Measurements from ENCODE around the gene HSD11B2.

Gene HSD11B2

DNA sequence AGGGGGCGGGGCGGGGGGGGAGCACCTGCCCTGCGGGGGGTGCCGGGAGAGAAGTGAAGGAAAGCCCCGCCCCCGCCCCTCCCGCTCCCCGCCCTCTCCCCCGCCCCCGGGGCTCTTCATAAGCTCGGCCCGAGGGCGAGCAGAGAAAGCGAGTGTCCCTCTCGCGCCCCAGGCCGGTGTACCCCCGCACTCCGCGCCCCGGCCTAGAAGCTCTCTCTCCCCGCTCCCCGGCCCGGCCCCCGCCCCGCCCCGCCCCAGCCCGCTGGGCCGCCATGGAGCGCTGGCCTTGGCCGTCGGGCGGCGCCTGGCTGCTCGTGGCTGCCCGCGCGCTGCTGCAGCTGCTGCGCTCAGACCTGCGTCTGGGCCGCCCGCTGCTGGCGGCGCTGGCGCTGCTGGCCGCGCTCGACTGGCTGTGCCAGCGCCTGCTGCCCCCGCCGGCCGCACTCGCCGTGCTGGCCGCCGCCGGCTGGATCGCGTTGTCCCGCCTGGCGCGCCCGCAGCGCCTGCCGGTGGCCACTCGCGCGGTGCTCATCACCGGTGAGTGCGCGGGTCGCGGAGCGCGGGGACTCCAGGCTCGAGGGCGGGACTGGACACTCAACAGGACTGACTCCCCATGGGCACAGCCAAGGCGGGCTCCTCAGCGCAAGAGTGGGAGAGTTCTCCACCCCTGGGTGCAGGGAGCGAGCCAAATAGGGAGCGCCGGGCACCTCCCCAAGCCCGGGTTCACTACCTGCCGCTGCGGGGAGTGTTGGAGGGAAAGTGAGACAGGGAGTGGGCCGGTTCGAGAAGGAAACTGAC lies at the start of gene HSD11B2:
Gene HSD11B2, plus strand, starts transcription at position 145 of the 798 bp plus-strand sequence. Its CDS starts 128 bp downstream, at position 273.
- peaks cover 14 to 23% of the 10 kb centered on the region in 2 donors for H3K27me3 ChIP-seq (ENCODE audit: control insufficient read depth in 1 of 2, insufficient read depth in 2 of 2, low read length in 2 of 2)
- no peaks in the 10 kb centered on the region for H3K9me3 ChIP-seq (ENCODE audit: control insufficient read depth in 2 of 2, low read length in 2 of 2)
- peaks cover 20% of the 10 kb centered on the region for H3K4me1 ChIP-seq (ENCODE audit: control insufficient read depth, insufficient read depth, low read length)
- peak within 1 kb of the TSS in 1 of 2 donors; percentile 62 for H3K9ac ChIP-seq (ENCODE audit: low read length in 2 of 2)
- no peaks in the 10 kb centered on the region for H3K36me3 ChIP-seq (ENCODE audit: control insufficient read depth in 2 of 2, insufficient read depth in 2 of 2, low read length in 2 of 2)
- H3K27ac ChIP-seq (ENCODE audit: low read length) = no peak within 1 kb of the TSS
- peak within 1 kb of the TSS; percentile 58 to 76 for H3K4me3 ChIP-seq (ENCODE audit: low read length in 2 of 2)

- H3K4me1 ChIP-seq (ENCODE audit: control insufficient read depth, insufficient read depth, low read length) = no peaks in the 10 kb centered on the region
- no peaks in the 10 kb centered on the region for H3K36me3 ChIP-seq (ENCODE audit: control insufficient read depth in 2 of 2, insufficient read depth in 2 of 2, low read length in 2 of 2)
- H3K27ac ChIP-seq (ENCODE audit: low read length) = no peak overlapping the region
- H3K9me3 ChIP-seq (ENCODE audit: control insufficient read depth in 2 of 2, low read length in 2 of 2) = no peaks in the 10 kb centered on the region
- H3K27me3 ChIP-seq (ENCODE audit: control insufficient read depth in 1 of 2, insufficient read depth in 2 of 2, low read length in 2 of 2) = no peaks in the 10 kb centered on the region
- H3K9ac ChIP-seq (ENCODE audit: low read length in 2 of 2) = no peak overlapping the region
- no peak overlapping the region for H3K4me3 ChIP-seq (ENCODE audit: low read length in 2 of 2)
These were observed 47.6 kb upstream of the HSD11B2 start for GRCh38 chr16:67383284-67383683.

DNA sequence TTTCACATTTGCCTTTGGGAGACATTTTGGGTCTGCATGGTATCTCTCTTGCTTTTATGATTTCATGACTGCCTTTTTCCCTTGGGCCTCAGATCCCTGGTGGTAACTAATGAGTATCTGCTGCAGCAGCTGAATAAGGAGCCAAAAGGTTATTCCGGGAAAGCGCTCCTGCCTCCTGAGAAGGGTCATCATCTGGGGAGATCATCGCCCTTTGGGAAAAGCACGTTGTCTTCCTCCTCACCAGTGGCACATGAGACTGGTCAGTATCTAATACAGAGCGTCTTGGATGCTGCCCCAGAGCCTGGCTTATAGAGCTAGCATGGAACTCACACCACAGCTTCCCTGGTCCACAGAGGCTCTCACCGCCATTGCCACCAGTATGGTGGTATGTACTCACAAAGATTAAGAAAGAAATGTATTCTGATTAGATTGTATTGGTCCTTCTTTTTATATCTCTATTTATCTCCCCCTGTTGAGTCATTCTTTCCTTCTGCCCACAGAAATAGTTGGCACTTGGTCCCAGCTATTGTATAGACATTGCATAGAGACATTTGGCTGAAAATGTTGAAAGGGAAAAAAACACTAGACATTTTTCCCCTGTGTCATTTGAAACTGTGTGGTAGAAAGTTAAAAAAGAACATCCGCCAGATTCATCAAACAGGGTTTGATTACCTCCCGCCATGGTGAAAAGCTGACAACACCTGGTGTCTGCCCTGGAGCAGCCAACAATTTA lies 46.0 kb upstream of the HSD11B2 start:
- Histone ChIP-seq H3K27ac (ENCODE audit: low read length) (no peak overlapping the region), H3K9me3 (ENCODE audit: control insufficient read depth in 2 of 2, low read length in 2 of 2) (no peaks in the 10 kb centered on the region), H3K27me3 (ENCODE audit: control insufficient read depth in 1 of 2, insufficient read depth in 2 of 2, low read length in 2 of 2) (no peaks in the 10 kb centered on the region), H3K9ac (ENCODE audit: low read length in 2 of 2) (no peak overlapping the region), H3K4me3 (ENCODE audit: low read length in 2 of 2) (no peak overlapping the region), H3K4me1 (ENCODE audit: control insufficient read depth, insufficient read depth, low read length) (no peaks in the 10 kb centered on the region), H3K36me3 (ENCODE audit: control insufficient read depth in 2 of 2, insufficient read depth in 2 of 2, low read length in 2 of 2) (no peaks in the 10 kb centered on the region)

GRCh38 chr16:67386861-67387455 lies 44.0 kb upstream of the HSD11B2 start:
- no peaks in the 10 kb centered on the region for H3K27me3 ChIP-seq (ENCODE audit: control insufficient read depth in 1 of 2, insufficient read depth in 2 of 2, low read length in 2 of 2)
- no peak overlapping the region for H3K9ac ChIP-seq (ENCODE audit: low read length in 2 of 2)
- H3K4me3 ChIP-seq (ENCODE audit: low read length in 2 of 2) = no peak overlapping the region
- no peaks in the 10 kb centered on the region for H3K36me3 ChIP-seq (ENCODE audit: control insufficient read depth in 2 of 2, insufficient read depth in 2 of 2, low read length in 2 of 2)
- no peak overlapping the region for H3K27ac ChIP-seq (ENCODE audit: low read length)
- peaks cover 13% of the 10 kb centered on the region for H3K4me1 ChIP-seq (ENCODE audit: control insufficient read depth, insufficient read depth, low read length)
- no peaks in the 10 kb centered on the region for H3K9me3 ChIP-seq (ENCODE audit: control insufficient read depth in 2 of 2, low read length in 2 of 2)

DNA sequence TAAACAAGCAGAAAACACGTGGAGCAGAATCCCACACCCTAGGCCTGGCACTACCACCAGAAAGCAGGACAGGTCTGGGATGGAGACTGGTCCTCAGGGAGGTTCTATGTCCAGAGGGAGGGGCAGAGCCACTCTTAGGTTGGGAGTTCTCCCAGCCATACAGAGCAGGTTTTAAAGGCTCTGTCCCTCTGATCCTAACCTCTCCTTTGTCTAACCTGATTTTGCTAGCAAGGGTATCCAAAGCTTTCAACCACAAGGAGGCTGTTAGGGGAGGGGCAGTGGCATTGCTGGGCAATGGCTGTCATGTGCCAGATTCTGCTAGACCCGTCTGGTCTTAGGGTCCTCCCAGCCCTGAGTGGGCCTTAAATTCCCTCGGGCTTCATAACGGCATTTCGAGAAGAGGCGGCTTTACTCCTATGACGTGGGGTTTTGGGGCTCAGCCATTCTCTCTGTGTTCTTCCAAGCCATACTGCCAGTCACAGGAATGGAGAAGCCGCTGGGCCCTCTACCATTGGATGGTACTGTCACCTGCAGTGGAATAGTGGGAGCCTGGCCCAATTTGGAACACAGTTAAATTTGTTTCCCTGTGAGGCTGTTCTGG lies 43.3 kb upstream of the HSD11B2 start:
- Histone ChIP-seq H3K4me1 (ENCODE audit: control insufficient read depth, insufficient read depth, low read length) (peaks cover 20% of the 10 kb centered on the region), H3K9ac (ENCODE audit: low read length in 2 of 2) (no peak overlapping the region), H3K36me3 (ENCODE audit: control insufficient read depth in 2 of 2, insufficient read depth in 2 of 2, low read length in 2 of 2) (no peaks in the 10 kb centered on the region), H3K4me3 (ENCODE audit: low read length in 2 of 2) (no peak overlapping the region), H3K9me3 (ENCODE audit: control insufficient read depth in 2 of 2, low read length in 2 of 2) (no peaks in the 10 kb centered on the region), H3K27ac (ENCODE audit: low read length) (no peak overlapping the region), H3K27me3 (ENCODE audit: control insufficient read depth in 1 of 2, insufficient read depth in 2 of 2, low read length in 2 of 2) (peaks cover 0 to 1% of the 10 kb centered on the region in 2 donors)

DNA sequence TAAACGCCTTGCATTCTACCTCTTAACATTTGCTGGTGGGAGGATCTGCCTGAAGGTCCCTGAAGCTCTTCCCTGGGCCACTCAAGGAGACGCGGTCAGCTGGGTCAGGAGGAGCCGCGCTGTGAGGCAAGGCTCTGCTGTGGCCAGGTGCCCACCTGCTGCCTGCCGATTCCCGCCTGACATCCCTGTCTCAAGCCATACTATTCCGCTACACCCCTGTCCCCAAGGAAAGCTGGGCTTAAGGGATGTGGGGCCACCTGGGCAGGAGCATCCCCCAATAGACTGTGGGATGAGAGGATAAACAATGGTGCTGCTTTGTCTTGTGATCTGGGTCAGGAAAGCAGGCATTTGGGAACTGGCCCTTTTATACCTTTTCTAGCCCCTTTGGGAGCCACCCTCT lies 42.7 kb upstream of the HSD11B2 start:
- H3K36me3 ChIP-seq (ENCODE audit: control insufficient read depth in 2 of 2, insufficient read depth in 2 of 2, low read length in 2 of 2) = no peaks in the 10 kb centered on the region
- no peak overlapping the region for H3K4me3 ChIP-seq (ENCODE audit: low read length in 2 of 2)
- H3K27ac ChIP-seq (ENCODE audit: low read length) = no peak overlapping the region
- no peaks in the 10 kb centered on the region for H3K9me3 ChIP-seq (ENCODE audit: control insufficient read depth in 2 of 2, low read length in 2 of 2)
- no peak overlapping the region for H3K9ac ChIP-seq (ENCODE audit: low read length in 2 of 2)
- H3K4me1 ChIP-seq (ENCODE audit: control insufficient read depth, insufficient read depth, low read length) = peaks cover 26% of the 10 kb centered on the region
- peaks cover 0 to 7% of the 10 kb centered on the region in 2 donors for H3K27me3 ChIP-seq (ENCODE audit: control insufficient read depth in 1 of 2, insufficient read depth in 2 of 2, low read length in 2 of 2)

- Histone ChIP-seq H3K36me3 (ENCODE audit: control insufficient read depth in 2 of 2, insufficient read depth in 2 of 2, low read length in 2 of 2) (no peaks in the 10 kb centered on the region), H3K4me3 (ENCODE audit: low read length in 2 of 2) (no peak overlapping the region), H3K9ac (ENCODE audit: low read length in 2 of 2) (no peak overlapping the region), H3K27me3 (ENCODE audit: control insufficient read depth in 1 of 2, insufficient read depth in 2 of 2, low read length in 2 of 2) (peaks cover 0 to 8% of the 10 kb centered on the region in 2 donors), H3K9me3 (ENCODE audit: control insufficient read depth in 2 of 2, low read length in 2 of 2) (no peaks in the 10 kb centered on the region), H3K27ac (ENCODE audit: low read length) (no peak overlapping the region), H3K4me1 (ENCODE audit: control insufficient read depth, insufficient read depth, low read length) (peaks cover 30% of the 10 kb centered on the region)
These were observed 42.3 kb upstream of the HSD11B2 start for GRCh38 chr16:67388591-67388990.

DNA sequence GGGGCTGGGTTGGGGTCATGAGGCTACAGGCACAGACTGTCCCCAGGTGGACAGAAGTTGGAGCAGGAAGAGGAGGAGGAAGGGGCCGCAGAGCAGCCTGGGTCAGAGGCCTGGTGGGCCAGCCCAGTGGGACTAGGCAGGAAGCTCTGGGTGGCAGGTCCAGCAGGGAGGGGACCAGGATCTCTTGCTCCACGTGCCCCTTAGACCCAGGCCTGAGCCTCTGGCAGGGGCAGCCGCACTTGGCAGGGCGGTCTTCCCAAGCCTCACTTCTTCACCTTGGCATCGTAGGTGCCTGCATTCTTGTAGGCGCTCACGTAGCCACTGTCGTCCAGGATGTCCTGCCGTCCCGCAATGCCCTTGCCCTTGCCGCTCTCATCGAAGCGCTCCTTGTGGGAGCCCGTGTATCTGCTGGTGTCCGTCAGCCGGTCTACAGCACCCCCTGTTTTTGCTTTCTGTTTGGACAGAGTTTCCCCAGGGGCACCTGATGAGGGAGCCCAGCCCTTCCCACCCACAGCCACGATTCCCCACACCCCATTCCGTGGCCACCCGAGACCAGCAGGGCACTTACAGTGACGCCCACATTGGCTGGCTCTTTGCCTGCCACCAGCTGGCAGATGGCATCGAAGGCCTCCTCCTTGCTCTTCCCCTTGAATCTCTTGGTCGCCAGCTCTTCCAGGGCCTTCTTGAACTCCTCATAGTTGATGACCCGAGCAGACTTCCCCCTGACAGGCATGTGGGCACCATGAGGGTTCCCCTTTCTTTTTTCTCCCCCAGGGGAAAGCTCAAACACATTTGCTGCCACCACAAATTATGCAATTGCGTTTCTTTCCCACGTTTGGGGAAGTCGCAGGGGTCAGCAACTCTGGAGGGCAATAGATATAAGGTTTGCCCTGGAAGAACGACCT lies 40.8 kb upstream of the HSD11B2 start:
- Histone ChIP-seq H3K4me3 (ENCODE audit: low read length in 2 of 2) (no peak overlapping the region), H3K9me3 (ENCODE audit: control insufficient read depth in 2 of 2, low read length in 2 of 2) (no peaks in the 10 kb centered on the region), H3K36me3 (ENCODE audit: control insufficient read depth in 2 of 2, insufficient read depth in 2 of 2, low read length in 2 of 2) (no peaks in the 10 kb centered on the region), H3K27ac (ENCODE audit: low read length) (no peak overlapping the region), H3K9ac (ENCODE audit: low read length in 2 of 2) (no peak overlapping the region), H3K27me3 (ENCODE audit: control insufficient read depth in 1 of 2, insufficient read depth in 2 of 2, low read length in 2 of 2) (peaks cover 0 to 8% of the 10 kb centered on the region in 2 donors), H3K4me1 (ENCODE audit: control insufficient read depth, insufficient read depth, low read length) (peaks cover 39% of the 10 kb centered on the region)

DNA sequence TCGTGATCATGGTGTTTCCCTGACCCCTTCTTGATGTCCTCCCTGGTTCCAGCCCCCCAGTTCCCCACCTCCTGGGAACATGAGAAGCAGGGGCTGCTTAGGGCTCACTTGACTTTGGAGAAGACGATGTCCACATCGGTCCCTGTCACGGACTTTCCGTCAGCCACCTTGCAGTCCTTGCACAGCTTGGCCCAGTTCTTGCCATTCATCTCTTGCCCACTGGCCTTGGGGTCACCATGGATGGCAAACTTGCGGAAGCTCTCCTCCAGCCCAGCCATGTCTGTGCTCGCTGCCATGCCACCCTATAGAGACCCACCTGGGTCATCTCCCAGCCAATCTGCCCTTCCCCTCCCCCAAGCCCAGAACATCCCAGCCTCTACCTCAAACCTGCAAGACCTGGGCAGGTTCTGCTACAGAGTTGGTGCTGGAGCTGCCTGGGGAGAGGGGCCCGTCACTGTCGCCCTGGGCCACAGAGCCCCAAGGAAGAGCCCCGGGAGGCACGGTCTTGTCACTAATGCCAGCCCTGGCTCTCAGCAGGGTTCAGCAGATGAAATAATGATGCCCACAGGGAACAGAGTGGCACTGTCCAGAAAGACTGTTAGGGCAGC lies 40.0 kb upstream of the HSD11B2 start:
- peaks cover 46% of the 10 kb centered on the region for H3K4me1 ChIP-seq (ENCODE audit: control insufficient read depth, insufficient read depth, low read length)
- no peaks in the 10 kb centered on the region for H3K36me3 ChIP-seq (ENCODE audit: control insufficient read depth in 2 of 2, insufficient read depth in 2 of 2, low read length in 2 of 2)
- H3K4me3 ChIP-seq (ENCODE audit: low read length in 2 of 2) = peak overlapping the region in 1 of 2 donors; percentile 15
- H3K9ac ChIP-seq (ENCODE audit: low read length in 2 of 2) = no peak overlapping the region
- H3K9me3 ChIP-seq (ENCODE audit: control insufficient read depth in 2 of 2, low read length in 2 of 2) = no peaks in the 10 kb centered on the region
- H3K27ac ChIP-seq (ENCODE audit: low read length) = peak overlapping the region; percentile 66
- H3K27me3 ChIP-seq (ENCODE audit: control insufficient read depth in 1 of 2, insufficient read depth in 2 of 2, low read length in 2 of 2) = peaks cover 0 to 8% of the 10 kb centered on the region in 2 donors

All from stomach smooth muscle (tissue), 2 donors.